HG03354 (cell line): ENCODE data around the gene MKNK2.
"Not testable (repeated sequence)": the region's sequence is repeated elsewhere in the genome, so short reads cannot be mapped to it uniquely, and the experiment has no call there.

Source experiments
- ATAC-seq: cut with Tn5 transposase; IDR thresholded peaks from one replicate; pipeline ENCODE4 v1.9.1; 2021; ENCODE audit warnings: mild to moderate bottlenecking; ENCODE audit not compliant: unreplicated experiment, poor library complexity, severe bottlenecking

The MKNK2 gene

GRCh38 chr19:2035590-2035991, 15.5 kb downstream of the MKNK2 start:
- ATAC-seq = no peak

- ATAC-seq = no peak
These were observed 16.1 kb downstream of the MKNK2 start for GRCh38 chr19:2034729-2035589.

GRCh38 chr19:2034253-2034652, 16.8 kb downstream of the MKNK2 start:
- ATAC-seq = not testable (repeated sequence)

- no peak for ATAC-seq
These were observed 17.3 kb downstream of the MKNK2 start for GRCh38 chr19:2033825-2034159.

- ATAC-seq = no peak
These were observed 17.8 kb downstream of the MKNK2 start for GRCh38 chr19:2033115-2033824.

GRCh38 chr19:2032296-2032941, 18.6 kb downstream of the MKNK2 start:
- no peak for ATAC-seq

GRCh38 chr19:2027361-2027760, 23.7 kb downstream of the MKNK2 start:
- ATAC-seq = no peak

GRCh38 chr19:2026770-2027169, 24.3 kb downstream of the MKNK2 start:
- no peak for ATAC-seq

GRCh38 chr19:2022289-2022688, 28.8 kb downstream of the MKNK2 start:
- no peak for ATAC-seq

GRCh38 chr19:2021453-2022140, 29.4 kb downstream of the MKNK2 start:
- no peak for ATAC-seq

GRCh38 chr19:2018752-2019151, 32.3 kb downstream of the MKNK2 start:
- ATAC-seq = no peak

- ATAC-seq = no peak
These were observed 34.8 kb downstream of the MKNK2 start for GRCh38 chr19:2016041-2016807.

- no peak for ATAC-seq
These were observed 35.5 kb downstream of the MKNK2 start, which contains the start of gene BTBD2 for GRCh38 chr19:2015608-2015950. TSS of gene BTBD2 (minus strand) at chr19:2015714. CDS start at chr19:2015703, 11 bp downstream.

GRCh38 chr19:2014731-2015607, 36.1 kb downstream of the MKNK2 start:
- no peak for ATAC-seq

- ATAC-seq = no peak
These were observed 36.9 kb downstream of the MKNK2 start for GRCh38 chr19:2014131-2014571.

- ATAC-seq = no peak
These were observed 37.4 kb downstream of the MKNK2 start for GRCh38 chr19:2013683-2013961.

- no peak for ATAC-seq
These were observed 37.9 kb downstream of the MKNK2 start for GRCh38 chr19:2012941-2013682.

- no peak for ATAC-seq
These were observed 39.9 kb downstream of the MKNK2 start for GRCh38 chr19:2011169-2011568.
